HG03039 (cell line): ENCODE results near the gene CCDC82.

ENCODE experiments used
- ATAC-seq: cut with Tn5 transposase; IDR thresholded peaks from one replicate; pipeline ENCODE4 v1.9.1; 2021; ENCODE audit warnings: mild to moderate bottlenecking, moderate library complexity; ENCODE audit not compliant: unreplicated experiment

The CCDC82 gene

DNA sequence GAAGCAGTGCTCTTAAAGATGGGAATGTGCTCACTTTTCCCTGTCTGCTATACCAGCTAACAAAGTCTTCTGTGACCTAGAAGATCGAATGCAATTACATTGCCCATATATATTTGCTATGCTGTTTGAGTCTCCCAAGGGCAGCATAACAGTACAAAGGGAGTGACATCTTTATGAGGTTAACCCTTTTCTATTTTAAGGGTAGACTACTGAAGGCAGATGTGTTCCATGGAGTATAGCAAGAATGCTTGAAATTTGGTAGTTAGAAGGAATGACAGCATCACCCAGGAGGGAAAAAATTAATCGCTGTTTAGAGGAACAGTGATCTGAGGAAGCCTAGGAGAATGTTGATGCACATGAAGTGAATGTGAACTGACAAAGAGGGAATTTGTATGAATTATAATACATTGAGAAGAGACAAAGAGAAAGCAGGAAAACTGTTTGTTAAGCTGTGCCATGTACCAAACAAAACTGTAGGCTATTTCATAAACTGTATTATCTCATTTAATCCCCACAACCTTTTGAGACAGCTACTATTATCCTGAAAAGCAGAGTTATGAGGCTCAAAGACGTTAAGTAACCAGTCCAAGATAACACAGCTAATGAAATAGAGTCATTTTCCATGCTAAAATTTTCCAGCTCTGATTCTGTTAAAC, 59.7 kb downstream of the CCDC82 start:
- ATAC-seq, result no peak

DNA sequence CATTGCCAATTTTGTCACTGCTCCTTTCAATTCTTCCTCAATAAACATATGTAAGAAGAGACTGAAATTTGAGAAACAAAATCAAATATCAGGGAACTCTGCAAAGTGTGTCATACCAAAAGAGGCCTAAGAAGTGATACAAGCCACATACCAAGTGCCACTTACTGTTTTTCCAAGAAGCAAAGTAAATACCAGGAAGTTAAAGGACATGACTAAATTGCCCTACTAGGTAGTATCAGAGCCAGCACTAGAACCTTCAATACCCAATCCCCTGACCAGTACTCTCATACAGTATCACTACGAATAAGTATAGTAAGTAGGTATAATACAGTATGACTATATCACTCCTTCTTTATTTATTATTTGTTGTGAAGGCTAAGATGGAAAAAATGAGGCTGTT, 60.3 kb downstream of the CCDC82 start:
- ATAC-seq, result no peak

DNA sequence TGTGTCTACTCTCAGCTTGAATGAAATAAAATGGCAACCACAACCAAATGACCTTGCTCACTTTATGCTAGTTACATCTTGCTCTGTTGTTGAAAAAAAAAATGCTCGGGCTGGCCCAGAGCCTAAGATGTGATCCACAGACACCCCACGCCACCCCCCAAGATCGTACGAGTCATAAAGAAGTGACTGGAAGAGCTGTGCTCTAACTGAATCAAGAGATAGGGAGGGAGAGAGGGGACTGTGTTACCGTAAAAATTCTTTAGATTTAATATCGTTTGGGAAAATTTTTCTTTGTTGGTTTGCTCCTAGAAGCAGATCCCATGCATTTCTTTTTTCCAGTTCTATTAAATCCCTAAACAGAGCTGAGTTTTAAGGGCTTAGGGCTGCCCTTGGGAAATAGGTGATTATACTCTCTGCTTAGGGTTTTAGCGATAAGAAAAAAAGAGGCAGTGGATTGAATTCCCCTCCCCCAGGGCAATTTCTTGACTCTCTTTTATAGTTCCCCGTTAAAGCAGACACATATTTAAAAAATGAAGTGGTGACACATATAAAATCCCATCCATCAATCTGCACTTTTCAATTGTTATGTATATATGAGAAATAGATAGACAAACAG, 61.2 kb downstream of the CCDC82 start:
- no peak for ATAC-seq

DNA sequence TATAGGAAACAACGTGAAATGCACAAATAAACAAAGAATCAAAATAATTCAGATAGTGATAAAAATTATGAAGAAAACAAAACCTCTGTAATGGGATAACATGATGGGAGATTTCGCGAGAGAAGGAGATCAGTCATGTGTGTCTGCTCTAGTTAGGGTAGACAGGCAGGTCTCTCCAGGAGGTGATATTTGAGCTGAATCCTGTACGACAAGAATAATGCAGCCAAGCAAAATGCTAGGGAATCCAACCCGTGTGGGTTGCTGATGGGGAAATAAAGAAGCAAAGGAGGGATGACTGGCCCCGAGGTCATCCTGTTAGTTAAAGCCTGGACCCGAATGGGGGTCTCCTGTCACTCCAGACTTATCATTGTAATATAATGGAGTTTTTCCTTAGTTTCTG, 62.8 kb downstream of the CCDC82 start:
- ATAC-seq, result no peak

DNA sequence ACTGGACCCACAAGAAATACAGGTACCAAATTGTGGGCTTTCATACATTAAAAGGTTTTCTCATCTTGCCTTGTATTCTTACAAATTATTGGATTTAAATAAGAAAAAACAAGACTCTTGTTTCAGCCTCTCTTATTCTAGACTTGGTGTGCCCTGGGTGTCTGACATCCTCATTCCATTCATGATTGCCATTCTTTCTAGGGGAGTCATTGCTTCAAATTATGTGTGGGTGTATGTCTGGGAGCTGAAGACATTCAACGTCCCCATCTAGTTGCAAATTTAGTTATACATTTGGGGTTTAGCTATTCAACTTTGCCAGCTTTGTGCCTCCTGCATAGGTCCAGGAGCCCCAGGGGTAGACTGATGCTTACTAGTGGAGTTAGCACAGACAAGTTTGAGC, 64.8 kb downstream of the CCDC82 start:
- ATAC-seq, result no peak

DNA sequence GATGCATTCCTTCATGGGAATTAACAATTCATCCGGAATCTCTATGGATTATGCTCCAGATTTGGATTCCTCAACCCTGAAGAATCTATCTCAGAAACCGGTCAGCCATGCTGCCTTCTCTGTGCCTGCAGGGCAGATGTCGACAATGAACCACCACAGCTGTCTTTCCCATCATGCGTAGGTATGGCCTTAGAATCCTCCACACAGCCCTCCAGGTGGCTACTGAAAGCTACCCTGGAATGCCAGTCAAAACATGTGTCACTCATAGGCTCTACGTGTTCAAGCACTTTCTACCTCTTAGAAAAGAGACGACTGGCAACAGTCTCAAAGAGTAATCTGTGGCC, 66.1 kb downstream of the CCDC82 start:
- no peak for ATAC-seq

DNA sequence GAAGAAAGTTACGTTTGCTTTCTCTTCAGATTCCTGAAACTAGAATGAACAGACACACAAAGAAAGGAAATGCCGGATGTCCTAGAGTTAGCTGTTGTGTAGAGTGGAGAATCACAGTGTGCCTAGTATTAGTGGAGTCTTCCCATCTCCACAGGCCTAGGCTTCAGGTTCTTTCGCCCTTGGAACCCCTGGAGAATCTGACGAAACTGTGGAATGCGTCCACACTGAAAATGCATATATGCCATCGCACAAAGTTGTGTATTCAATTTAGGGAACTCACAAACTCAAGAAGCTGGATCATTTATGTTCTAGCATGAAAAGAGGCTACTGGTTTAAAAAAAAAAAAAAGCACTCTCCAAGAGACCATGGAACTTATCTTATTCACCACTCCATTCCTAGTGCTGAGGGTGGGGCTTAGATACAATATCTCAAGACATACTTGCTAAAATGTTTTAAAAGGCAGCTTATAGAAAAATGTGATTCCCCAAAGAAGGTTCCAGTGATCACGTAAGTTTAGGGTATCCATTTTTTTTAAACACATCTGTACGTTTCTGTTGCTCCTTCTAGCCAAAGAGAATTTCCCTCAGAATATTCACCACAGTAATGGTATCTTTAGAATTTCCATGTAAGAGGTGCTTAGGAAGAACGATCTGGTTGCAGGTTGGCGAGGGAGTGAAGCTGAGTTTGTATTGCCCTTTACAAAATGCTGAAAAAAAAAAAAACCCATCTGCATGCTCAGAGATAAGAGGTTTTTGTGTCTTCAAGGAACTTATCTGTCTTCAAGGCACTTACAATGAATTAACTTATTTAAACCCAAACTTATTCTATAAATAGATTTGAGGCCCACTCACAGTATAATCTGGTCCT, 66.7 kb downstream of the CCDC82 start:
- no peak for ATAC-seq

DNA sequence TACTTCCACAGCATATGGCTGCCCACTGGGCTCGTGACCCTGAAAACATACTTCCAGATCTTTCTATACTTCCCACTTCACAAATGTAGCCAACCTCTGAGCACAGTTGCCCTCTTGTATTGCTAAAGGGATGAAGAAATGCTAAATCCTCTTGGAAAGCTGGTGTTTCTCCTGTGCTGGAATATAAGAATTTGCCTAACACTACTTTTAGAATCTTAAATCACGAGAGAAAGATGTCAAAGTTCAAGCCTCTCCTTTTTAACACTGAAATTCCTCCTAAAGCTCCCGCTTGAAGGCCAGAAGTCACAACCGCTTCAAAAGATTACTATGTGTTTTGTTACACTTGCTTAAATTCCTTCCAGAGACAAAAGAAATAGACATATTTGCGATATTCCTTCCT, 68.6 kb downstream of the CCDC82 start:
- no peak for ATAC-seq

DNA sequence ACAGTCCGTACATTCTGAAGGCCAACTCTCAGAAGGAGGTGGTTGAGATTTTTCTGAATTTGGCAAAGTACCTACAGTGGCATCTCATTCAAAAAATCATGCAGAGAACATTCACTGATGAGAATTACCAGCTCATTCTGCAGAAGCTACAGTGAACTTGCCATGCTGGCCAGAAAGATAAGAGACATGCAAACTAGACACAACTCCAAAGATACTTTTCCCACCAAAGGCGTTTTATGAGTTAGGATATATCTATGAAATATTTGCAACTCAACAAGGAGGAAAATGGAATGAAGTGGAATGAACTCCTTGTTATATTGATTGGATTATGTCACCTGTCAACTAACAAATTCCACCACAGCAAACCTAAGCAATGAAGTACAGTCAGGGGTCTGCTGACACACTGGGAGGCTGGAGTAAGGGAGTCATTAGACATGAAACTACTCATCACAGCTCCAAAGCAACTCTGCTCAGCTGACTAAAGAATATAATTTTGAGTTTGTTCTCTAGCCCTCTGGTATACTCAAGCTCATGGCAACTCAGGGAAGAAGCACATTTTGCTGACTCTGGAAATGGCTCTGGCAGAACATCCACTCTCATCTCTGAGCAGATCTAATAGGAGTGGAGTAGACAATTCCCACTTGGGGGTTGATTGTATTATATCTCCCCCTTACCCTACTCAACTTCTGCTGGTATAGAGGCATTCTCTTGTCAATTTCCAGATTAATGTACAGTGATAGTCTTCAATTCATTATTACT, 69.6 kb downstream of the CCDC82 start:
- no peak for ATAC-seq

DNA sequence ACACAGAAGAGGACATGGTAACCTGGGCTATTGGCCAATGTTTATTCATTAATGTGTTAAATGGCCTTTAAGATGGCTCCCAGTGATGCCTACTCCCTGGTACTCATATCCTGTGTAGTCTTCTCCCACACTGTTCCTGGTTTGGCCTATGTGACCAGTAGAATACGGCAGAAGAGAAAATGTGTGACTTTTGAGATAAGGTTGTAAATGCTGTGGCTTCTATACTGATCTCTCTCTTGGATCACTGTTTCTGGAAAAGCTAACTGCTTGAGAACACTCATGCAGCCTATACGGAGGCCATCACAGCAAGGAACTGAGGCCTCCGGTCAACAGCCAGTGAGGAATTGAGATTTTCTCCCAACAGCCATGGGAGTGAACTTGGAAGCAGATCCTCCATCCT, 70.9 kb downstream of the CCDC82 start:
- no peak for ATAC-seq

DNA sequence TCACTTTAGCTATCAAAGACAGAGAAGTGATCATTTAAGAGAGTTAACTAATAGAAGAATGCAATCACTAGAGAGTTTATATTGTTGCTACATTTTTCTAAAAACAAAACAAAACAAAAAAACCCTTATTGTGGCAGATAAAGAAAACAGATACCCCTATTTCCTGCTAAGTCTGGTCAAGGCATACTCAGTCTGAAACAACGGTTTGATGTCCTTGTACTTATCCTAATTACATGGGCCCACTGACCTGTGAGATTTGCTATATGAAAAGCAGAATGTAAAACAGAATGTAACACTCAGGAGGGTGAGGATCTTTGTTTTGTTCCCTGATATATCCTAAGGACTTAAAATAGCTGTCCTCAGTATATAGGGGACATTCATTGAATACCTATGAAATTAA, 71.3 kb downstream of the CCDC82 start:
- no peak for ATAC-seq

DNA sequence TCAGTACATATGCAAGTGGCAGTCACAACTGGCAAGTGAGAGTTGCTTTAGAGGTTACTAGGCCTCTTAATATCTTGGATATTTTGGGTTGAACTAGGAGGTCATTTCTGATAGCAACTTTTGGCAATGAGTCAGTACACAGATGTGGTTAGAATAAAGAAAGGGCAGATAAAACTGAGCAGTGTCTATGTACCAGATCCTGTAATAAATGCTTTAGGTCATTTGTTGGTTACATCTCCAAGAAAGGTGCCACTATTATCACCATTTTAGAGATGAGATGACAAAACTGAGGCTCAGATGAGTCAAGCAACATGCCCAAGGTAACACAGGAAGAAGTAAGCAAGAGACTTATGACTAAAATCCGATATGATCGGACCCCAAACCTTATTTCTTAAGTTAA, 71.7 kb downstream of the CCDC82 start:
- no peak for ATAC-seq

DNA sequence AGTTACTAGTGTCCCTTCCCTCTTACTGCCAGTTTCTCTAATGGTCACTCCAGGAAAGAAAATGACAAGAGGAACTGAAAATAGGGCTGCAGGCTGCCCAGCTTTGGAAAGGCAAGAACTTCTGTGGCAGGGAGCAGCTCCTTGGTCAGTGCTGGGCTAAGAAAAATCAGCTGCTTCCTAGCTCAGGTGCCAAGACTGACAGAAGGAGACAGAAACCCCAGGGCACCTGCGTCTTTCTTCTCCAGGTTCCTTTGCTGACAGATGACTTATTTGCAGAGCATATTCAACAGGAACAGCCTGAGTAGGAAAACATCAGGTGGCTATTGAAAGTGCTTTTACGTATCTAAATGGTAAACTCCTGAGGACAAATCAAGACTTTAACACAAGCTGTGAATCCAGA, 72.1 kb downstream of the CCDC82 start:
- ATAC-seq, result no peak

DNA sequence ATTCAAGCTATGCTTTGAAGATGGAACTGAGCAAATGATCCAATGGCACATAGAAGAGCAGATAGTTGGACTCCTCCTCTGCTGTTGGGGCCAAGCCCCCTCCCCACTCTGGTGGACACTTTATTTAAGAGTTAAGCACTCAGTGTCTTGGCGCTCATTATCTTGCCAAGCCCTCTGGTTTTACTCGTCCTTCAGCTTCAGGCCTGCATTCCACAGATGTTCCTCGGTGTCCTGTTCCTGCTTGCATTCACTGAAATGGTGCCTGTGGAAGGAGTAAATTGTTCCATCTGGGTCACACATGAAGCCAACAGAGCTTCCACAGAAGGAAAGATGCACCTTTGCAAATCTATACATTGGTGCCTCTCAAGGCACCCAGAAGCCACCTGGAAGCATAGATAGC, 72.8 kb downstream of the CCDC82 start:
- no peak for ATAC-seq

DNA sequence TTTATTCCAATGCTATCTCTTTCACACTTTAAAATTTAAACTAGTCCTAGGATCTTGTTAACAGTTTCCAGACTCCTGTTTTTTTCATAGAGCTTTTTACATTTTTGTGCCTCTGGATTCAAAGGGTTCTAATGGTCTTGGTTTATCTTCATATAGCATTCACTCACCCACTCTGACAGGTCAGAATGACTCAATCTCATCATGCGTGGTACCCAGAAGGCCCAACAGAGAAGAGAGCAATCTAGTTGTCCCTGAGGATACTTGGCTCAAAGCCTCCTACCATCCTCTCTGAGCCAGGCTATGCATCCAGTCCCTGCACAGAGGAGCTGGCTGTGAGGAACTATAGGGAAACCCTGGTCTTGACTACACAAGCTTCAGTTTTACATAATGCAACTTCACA, 74.2 kb downstream of the CCDC82 start:
- no peak for ATAC-seq

DNA sequence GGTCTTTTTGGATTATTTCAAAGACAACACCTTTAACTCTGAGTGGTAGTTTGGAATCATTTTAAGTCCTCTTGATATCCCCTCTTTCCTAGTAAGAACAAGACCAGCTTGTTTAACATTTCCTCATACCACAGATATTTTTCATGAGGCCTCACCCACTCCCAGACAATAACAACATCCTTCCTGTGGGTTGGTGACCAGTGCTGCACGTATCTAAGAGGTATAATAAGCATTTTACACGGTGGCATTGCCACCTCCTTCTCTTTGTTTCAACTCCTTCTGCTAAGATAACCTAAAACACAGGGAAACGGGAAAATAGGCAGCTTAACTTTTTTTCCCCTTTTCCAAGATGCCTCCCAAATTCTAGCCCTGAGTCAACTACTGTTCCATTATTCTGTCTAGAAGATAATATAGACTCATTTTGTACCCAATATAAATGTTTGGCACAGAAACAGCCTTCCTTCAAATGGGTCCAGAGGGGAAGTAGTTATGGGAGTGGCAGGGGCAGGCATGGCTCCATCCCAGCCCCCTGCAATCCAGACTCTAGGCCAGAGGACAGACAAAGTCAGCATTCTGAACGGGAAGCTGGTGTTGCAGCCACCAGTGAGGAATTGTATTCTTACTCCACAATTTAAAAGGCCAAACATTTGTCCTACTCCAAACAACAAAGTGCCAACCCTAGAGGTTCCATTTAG, 75.2 kb downstream of the CCDC82 start:
- ATAC-seq, result no peak

DNA sequence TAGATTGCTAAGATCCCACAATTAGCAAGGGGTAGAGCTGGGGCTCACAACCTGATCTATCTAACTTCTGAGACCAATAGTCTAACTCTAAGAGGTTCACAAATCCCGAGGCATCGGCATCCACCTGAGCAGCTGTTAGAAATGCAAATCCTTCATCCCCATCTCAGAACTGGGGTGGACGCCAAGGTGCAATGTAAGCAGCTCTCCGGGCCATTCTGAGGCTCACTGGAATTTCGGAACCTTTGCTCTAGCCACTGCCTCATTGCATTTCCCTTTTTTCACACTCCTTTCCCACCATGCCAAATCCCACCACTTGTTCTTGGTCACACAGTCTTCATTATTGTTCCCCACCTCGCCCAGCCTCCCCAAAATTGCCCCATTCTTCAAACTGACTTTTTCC, 76.5 kb downstream of the CCDC82 start:
- ATAC-seq, result no peak

DNA sequence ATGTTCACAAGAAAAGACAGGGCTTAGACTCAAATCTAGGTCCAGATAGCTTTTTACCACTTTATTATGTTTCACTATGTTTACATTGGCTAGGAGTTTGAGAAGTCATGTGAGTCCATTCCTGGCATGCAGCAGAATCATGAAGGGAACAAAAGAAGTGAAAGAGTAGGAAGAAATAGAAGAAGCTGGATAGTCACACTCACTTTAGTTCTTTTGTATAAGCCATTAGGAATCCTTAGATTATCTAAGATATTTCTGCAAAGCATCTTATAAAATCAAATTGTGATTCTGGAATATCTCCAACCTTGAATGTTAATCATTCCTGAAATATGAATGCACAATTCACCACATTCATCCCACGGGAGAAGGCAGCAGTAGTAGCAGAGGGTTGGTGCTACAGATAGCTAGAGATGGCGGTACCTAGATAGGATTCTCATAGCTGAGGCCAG, 78.6 kb downstream of the CCDC82 start:
- ATAC-seq, result no peak

DNA sequence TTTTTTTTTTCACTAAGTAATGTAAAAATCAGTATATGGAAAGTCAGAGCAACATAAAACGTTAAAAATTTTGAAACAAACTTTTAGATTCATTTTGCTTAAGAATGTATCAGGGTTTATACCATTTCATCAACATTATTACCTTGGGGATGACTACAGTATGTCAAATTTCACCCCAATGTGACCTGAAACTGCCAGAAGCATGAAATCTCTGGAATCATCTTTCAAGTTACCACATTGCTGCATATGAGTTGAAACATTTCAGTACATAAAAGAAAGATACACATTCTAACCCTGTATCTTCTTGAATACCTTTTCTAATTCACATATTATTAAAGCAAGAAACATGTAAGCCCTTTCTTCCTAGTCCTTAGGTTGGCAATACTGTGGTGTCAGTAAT, 79.5 kb downstream of the CCDC82 start:
- ATAC-seq, result no peak

DNA sequence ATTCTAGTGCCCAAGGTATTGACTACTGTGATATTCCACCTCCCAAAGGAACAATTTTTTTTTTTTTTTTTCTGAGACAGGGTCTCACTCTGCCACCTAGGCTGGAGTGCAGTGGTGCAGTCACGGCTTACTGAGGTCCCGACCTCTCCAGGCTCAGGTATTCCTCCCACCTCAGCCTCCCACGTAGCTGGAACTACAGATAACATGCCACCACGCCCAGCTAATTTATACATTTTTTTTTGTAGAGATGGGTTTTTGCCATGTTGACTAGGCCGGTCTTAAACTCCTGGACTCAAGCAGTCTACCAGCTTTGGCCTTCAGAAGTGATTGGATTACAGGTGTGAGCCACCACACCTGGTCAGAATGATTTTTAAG, 80.1 kb downstream of the CCDC82 start:
- ATAC-seq, result no peak
